Measurements from ENCODE around the gene SV2B.

DNA sequence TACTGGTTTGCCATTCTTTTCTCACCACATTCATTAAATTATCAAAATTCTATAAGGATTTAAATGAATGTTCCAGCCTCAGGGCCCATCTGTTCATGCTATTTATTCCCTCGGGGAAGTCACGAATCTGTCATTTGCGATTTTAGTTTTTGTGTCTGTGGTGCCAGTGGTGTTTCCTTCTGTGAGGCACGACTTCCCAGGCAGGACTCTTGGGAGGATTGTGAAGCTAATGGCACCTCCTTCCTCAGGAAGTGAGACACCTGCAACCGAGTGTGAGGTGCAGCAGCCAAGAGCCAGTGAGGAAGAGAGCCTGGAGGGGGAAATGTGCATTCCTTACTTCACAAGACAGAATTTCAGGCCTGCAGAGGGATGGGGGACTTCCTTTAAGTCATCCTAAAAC lies 24.1 kb downstream of the SV2B start:
- TF ChIP-seq POLR2AphosphoS5 (IDR thresholded peaks at IDR 0.05) (no peak), POLR2A (IDR thresholded peaks at IDR 0.05) (no peak), EP300 (IDR thresholded peaks at IDR 0.05) (no peak)
- TF ChIP-seq, protein P1, sequence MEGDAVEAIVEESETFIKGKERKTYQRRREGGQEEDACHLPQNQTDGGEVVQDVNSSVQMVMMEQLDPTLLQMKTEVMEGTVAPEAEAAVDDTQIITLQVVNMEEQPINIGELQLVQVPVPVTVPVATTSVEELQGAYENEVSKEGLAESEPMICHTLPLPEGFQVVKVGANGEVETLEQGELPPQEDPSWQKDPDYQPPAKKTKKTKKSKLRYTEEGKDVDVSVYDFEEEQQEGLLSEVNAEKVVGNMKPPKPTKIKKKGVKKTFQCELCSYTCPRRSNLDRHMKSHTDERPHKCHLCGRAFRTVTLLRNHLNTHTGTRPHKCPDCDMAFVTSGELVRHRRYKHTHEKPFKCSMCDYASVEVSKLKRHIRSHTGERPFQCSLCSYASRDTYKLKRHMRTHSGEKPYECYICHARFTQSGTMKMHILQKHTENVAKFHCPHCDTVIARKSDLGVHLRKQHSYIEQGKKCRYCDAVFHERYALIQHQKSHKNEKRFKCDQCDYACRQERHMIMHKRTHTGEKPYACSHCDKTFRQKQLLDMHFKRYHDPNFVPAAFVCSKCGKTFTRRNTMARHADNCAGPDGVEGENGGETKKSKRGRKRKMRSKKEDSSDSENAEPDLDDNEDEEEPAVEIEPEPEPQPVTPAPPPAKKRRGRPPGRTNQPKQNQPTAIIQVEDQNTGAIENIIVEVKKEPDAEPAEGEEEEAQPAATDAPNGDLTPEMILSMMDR (IDR thresholded peaks at IDR 0.05), result no peak

Data from upper lobe of left lung (tissue), 4 donors.